HG03280 (cell line): ENCODE measurements around the gene AUTS2.

Experiments
- ATAC-seq: cut with Tn5 transposase; IDR thresholded peaks from one replicate; pipeline ENCODE4 v1.9.1; 2021; ENCODE audit warnings: mild to moderate bottlenecking, moderate library complexity; ENCODE audit not compliant: unreplicated experiment

Gene AUTS2

DNA sequence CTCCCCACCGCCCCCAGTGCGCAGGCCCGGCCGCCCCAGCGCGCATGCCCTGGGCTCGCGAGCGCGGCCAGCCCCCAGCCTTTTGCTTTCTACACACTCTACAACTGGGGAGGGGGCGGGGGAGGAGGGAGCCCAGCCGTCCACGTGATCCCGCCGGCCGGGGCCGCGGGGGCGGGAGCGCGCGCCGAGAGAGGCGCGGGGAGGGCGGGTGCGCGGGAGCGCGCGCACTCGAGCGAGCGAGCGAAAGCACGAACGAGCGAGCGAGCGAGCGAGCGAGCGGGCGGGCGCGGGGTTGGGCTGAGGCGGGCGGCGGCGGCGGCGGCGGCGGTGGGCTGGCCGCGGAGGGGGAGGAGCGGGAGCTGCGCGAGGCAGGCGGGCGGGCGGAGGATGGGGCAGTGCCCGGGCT lies at the start of gene AUTS2:
AUTS2 (plus strand) TSS at position 395 of the 406 bp plus-strand sequence. CDS start 1,179 bp downstream, outside the sequence.
- ATAC-seq: peak; percentile 66

DNA sequence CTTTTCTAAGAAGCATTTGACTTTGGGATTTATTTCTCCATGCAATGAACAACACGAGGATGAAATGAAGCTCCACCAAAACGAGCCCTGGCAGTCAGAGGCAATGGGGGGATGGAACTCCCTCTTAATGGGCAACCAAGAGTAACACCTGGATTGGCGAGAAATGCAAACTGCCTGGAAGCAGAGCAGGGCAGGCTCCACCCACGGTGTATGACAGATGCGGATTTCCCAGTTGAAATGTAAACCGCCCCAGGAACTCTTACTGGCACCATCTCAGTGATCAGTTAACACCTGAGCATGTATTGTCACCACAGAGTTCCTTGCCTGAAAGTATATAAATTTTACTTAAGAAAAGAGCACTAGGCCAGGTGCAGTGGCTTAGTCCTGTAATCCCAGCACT lies 47.3 kb upstream of the AUTS2 start:
- no peak for ATAC-seq

DNA sequence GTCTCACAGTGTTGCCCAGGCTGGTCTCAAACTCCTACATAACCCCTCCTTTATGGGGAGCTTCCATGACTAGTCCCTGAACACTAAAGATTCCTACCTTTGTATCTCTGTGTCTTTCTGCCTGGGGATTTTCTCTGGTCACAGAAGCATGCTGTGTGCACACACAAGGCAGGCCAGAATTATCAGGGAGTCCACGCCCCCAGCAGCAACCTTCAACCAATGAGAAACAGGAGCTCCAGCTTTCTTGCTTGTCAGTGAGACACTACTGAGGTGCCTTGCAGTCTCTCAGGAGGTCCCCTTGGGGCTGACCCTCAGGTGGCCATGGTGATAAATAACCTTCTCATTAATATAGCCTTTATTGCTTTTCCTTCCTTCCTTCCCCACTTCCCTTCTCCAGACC lies 45.1 kb upstream of the AUTS2 start:
- no peak for ATAC-seq

DNA sequence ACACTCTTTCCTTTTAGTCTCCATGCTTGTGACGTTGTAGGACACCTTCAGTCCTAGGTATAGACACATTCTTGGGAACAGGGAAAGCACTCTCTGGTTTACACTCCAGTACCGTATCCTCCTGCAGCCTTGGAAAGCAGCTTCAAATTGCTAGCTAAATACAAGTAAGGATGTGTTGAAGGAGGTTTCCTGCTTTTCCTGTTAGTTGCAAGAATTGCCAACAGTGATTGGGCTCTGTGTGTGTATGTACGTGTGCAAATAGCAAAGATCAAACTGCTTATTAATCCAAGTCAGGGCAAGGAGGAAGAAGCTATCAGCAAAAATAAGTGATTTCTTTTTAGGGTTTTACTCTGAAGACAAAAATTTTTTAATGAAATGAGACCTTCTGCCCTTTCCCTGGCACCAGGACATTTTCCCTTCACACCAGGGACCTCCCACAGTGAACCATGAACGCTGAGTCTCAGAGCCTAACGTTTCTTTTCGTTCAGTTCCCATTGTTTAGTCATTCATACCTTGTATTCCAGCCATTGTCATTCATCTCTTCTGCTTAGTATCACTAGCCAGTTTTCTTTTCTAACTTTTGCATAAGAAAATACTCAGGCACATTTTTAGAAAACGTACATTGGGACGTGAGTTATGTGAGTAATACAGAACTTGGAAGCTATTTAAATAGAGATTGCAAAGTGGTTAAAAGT lies 36.9 kb upstream of the AUTS2 start:
- ATAC-seq: no peak

DNA sequence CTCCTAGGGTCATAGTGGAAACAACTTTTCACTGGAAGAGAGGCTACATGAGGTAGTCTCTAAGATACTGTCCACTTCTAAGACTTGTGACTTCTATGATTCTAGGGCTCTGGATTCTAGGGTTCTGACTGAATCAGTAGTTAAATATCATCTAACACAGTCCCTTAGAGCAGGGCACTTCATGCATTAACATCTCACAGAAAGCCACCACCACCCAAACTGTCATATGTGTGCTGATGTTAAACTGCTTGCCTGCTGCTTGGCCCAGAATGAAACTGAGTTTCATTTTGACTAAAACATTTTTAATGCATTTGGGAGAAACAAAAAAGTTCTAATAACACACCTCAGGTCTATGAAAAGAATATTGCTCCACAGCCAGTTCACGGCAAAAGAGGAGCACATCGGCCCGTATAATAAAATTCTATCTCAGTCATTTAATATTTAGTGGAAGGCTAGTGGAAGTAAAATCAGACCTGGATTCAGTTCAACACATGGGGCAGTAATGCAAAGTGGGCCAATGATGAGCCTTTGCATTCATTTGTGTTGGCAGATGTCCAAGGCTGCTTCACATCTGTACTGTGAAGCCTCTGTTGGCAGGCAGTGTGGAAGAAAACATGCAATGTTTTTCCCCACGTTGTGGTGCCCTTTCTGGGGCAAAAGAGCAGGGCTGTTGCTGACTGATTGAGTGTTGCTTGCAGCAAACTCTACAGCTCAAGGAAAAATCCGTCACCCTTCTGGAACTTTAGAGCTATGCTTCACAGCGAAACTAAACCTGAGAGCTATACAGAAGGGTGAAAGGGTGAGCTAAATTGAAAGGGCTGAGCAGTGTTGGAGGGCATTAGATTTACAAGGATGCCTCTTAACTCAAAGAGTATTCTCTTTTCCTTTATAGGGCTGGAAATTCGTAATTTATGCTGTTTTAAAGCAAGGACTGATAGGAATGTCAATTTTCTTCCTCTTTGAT lies 33.5 kb upstream of the AUTS2 start:
- no peak for ATAC-seq

DNA sequence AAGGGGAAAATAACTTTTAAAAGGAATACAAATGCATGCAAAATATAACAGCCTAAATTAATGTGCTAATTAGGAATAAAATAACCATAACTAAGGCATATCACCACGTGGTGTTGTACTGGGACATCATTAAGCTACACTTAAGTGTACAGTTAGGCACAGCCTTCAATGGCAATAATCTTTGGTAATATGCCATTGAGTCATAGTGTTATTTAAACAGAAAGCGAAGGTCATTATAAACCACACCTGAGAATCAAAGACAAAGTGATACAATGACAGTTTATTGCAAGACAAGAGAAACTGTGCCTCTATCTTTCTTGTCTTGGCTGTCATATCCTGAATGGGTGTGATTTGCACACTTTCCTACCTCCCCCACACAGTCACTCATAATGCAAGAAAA lies 30.5 kb upstream of the AUTS2 start:
- no peak for ATAC-seq

DNA sequence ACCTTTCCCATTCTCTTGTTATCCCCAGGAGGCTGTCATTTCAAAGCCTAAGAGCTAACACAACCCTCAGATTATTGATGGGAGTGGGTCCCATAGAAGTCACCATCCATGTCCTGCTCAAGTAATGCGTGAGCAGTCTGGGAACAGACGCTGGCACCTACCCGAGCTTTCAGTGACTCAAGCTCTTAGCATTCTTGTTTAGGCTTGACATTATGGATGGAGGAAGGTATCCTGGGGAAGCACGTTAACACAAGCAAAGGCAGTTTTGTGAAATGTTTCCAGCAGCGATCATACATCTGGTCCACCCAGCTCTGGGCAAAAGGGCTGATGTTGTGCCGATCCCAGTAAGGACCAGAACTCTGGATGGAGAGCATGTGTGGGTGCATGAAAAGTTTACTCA lies 30.0 kb upstream of the AUTS2 start:
- ATAC-seq: no peak

DNA sequence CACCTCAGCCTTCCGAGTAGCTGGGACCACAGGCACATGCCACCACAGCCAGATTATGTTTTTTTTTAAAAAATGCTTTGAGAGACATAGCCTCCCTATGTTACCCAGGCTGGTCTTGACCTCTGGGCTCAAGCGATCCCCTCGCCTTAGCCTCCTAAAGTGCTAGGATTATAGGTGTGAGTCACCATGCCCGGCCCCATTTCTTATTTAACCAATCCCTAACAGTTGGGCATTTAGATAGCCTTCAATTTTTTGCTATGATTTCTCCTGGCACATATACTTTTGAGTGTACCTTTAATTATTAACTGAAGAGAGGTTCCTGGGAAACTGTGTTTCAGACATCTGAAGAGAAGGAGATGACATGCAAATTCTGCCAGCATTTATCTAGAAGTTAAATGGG lies 22.6 kb upstream of the AUTS2 start:
- no peak for ATAC-seq

DNA sequence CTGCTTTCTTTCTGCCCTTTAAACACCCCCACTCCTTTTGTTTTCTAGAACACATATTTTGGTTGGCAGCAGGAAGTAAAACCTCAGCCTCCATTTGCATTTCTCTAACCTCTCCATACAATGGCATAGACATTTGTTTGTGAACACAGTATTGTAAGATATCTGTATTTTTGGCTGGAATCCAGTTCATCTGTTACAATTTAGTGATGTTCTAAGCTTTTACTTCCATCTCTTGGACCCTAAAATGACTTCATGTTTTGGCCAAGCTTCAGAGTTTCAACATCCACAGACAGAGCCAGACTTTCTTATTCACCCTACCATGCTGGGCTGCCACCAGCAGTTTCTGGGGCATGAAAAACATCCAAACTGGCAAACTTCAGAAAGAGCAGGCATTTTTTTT lies 21.1 kb upstream of the AUTS2 start:
- no peak for ATAC-seq

DNA sequence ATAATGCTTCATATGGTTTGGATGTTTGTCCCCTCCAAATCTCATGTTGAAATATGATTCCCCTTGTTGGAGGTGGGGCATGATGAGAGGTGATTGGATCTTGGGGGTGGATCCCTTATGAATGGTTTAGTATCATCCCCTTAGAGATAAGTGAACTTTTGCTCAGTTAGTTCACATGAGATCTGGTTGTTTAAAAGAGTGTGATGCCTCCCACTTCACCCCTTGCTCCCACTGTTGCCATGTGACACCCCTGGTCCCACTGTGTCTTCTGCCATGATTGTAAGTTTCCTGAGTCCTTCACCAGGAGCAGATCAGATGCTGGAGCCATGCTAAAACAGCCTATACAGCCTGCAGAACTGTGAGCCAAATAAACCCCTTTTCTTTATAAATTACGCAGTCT lies 13.1 kb upstream of the AUTS2 start:
- no peak for ATAC-seq

DNA sequence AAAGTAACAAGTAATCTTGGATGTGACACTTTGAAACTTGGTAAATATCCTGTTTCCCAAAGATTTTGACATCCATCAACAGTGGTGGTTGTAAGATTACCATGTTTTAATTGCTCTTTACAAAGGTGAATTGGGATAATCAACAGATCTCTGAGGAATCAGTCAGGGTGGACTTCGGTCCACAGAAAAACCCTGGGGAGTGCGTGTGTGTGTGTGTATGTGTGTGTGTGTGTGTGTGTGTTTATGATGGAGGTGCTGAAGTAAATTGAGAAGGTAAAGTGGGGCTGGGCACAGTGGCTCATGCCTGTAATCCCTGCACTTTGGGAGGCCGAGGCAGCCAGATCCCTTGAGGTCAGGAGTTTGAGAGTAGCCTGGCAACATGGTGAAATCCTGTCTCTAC lies 12.0 kb upstream of the AUTS2 start:
- ATAC-seq: no peak

DNA sequence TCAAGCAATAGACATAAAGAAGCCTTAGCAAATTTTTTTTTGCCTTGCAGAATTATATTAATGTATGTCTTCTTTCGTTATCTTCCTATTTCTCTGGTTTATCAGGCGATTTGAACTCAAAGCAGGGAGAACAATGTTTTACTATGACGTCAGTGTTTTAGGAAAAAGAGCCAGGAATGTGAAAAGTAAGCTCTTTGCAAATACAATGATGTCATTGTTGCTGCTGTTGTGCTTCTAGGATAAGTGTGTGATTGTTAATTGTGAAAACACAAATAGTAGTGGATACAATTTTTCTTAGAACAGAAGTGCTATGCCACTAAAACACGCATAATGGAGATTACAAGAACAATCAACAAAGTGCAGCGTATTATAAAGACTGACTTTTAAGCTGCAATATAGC lies 9.5 kb upstream of the AUTS2 start:
- no peak for ATAC-seq

DNA sequence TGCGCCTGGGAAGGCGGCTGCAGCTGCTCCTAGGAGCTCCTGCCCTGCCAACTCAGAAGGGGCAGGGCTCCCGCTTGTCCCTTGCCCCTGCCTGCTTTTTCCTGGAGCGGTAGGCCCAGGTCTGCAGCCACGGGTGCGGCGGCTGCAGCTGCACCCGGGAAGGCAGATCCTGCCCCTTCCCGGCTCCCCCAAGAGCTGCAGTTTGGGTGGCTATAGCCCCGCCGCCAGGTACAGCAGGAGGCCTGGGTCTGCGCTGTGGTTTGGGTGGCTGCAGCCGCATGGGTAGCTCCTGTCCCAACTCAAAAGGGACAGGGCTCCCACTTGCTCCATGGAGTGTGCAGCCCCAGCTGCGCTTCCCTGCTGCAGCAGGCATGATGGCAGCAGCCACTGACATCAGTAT lies 6.5 kb upstream of the AUTS2 start:
- ATAC-seq: no peak

DNA sequence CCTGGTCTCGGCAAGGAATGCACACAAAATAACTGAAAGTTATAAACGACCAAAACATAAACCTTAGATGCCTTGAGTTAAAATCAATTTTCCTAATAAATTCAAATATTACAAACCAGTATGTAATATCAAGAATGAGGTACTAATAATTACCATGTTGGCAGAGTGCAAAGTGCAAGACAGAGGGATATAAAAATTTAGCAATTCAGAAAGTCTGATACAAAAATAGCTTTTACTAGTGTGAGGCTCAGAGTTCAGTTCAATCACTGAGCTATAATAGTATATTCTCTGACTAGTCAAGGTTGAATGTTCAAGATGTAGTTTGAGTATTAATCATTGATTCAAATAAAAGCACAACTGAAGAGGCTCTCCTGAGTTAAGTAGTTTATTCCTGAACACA lies 4.8 kb upstream of the AUTS2 start:
- ATAC-seq: no peak

DNA sequence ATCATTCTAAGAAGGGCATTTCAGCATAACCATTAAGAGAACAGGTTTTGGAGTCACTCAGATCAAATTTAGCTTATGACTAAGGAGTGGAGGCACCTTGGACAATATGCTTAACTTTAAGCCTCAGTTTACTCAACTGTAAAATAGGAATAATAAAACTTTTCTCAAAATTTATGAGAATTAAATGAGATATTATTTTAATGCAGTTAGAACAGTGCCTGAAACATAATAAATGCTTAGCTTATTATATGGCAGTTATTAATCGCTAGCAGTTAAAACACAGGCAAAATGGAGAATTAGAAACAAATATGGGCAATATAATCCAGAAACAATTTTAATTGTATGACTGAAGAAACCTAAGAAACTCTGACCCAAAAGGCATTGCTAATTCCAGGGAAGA lies 2.9 kb upstream of the AUTS2 start:
- ATAC-seq: no peak

DNA sequence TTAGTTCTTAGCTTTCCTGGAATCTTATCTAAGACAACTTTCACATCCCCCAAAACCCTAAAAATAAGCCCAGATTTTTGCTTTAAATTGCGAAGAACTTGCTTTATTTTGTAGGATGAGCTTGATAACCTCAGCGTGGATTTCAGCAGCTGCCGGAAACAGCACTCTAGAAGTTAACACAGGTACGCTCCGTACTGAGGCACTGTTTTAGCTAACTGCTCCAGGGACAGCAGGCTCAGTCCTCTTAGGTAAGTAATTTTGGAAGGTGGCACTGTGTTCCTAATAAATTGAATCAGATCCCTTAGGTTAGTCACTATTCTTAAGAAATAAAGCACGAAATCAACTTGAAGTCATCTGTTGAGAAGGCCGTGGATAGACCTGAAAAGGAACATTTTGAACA lies 2.2 kb upstream of the AUTS2 start:
- ATAC-seq: no peak

DNA sequence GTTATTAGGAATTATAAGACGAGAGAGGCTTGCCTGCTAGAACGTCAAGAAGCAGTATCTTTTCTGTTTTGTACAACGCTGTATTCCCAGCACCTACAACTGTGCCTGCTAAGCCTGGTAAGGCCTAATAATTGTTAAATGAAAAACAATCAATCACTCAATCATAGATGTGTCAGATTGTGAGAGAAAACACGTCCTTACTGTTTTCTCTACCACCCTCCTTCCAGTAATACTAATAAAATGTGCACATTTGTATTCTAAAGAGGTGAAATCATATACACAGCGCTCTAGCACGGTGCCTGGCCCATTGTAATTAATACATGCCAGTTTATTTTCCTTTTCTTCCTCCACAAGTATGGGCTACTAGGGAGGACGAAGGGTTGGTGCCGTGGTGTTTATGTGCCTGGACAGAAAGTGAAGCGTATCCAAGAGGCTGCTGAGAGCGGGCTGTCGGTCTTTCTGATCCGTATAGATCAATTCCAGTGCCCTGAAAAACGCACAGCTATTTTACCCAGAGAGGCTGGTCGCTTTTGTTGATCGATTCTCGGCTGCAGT lies 1.5 kb upstream of the AUTS2 start:
- ATAC-seq: no peak

DNA sequence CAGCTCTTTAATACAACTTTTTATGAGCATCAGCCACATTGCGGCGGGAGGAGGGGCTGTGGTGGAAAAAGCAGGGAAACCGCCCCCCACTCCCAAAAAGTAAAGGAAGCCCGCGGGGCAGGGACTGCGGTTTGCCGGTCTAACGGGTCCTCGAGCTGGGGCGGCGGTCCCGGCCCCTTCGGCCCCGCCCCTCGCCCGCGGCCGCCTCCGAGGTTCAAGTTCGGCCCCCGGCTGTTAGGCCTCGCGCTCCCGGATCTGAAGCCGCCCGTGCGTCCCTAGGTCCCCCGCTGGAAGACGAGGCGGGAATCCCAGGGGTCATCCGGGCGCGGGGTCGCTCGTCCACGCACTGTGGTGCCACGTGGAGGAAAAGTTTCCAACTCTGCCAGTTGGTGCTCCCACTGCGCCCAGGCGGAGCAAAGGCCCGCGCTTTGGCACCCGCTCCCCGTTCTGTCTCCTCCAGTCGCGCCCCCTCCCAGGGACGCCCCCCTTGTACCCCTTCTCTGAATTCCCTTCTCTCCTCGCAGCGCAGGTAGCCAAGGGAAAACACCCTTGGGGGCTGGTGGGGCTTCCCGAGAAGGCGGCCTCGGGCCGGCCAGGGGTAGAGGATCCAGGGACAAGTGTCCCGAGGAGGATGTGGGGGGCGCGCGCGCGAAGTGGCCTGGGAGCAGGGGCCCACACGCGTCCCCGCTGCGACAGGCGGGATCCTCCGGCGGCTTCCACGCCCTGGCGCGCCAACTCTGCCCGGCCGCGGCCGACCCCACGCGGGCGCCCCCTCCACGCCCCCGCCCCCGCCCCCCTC lies 798 bp upstream of the AUTS2 start:
- peak; percentile 6 for ATAC-seq

DNA sequence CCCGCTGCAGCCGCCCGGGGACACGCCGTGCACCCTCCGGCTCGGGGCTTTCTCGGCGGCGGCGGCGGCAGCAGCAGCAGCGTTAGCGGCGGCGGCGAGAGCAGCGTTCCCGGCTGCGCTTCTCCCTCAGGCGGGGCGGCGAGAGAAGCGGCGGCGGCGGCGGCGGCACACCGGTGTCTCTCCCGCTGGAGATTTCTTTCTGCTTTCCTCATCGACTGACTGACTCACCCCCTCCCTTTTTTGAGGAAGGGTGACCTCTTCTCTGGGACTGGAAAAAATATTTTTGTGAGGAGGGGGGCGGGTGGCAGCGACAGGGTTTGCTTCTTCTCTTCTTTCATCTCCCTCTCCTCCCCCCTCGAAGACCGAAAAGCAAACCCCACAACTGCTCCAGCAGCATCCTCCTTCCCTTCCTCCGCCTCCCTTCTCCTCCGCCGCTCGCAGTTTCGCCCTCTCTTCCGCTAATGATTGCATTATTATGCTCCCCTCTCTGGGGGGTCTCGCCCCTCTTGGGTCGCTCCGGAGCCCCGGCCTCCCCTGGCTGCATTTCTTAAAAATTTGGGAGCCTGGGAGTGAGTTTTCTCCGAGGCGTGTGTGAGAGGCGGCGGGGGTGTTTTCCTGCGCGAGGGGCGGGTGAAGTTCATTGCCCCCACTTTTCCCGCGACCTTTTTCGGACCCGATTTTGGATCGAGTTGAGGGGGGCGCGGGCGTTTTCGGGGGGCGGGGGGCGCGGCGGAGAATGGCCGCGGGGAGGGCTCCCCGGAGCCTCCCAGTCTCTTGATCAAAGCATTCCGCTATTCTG lies 411 bp downstream of the AUTS2 start:
- ATAC-seq: no peak

DNA sequence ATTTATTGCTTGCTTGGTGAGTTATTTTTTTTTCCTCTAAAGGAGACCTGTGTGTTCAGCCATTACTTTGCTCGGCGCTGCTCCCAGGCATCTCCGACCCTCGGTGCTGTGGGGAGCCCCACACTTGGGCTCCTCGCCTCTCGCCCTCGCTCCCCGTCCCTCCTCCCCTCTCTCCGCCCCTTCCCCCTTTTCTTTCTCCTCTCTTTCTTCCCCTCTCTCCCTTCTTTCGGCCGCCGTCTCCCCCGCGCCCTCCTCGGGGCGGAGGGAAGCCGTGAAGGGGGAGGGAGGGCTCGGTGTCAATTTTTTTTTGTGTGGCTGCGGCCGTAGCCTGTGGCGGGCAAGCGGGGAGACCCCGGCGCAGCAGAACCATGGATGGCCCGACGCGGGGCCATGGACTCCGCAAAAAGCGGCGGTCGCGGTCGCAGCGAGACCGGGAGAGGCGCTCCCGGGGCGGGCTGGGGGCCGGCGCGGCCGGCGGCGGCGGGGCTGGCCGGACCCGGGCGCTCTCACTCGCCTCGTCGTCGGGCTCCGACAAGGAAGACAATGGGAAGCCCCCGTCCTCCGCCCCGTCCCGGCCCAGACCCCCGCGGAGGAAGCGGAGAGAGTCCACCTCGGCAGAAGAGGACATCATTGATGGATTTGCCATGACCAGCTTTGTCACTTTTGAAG lies 1.1 kb downstream of the AUTS2 start:
- no peak for ATAC-seq
